Stimulated activated CD4-positive, alpha-beta T cell treated with anti-CD3 and anti-CD28 coated beads, Interleukin-4, amount 100 ng/mL, for 24 hours (primary cell): Measurements from ENCODE around the gene SLC27A6.
"Not testable (repeated sequence)": the region's sequence is repeated elsewhere in the genome, so short reads cannot be mapped to it uniquely, and the experiment has no call there.

Source experiments
- DNase-seq: peaks from one replicate; pipeline ENCODE4 v3.0.0-alpha.2; 2020

Gene SLC27A6

DNA sequence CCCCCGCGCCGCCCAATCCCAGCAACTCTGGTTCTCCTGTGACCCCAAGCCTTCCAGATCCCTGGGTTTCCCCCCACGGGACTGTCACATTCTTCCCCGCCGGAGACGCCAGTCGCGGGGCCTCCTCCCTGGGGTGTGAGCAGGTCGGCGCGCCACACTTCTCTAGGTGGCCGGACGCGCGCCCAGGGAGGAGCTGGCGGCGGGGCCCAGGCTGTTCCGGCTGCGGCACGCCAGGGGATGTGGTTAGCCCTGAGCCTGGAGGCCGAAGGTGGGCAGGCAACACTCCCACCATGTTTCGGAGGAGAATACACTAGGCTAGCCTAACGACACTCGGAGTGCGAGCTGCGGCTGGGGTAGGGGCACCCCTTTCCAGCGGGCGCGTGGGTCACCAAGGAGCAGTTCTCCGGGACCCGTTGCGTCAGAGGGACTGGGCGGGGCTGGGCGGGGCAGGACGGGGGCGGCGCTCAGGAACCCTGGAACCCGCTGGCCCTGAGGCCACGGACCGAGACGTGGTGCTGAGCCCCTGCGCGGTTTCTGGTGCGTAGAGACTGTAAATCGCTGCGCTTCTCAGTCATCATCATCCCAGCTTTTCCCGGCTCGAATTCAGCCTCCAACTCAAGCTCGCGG is at the start of gene SLC27A6:
TSS of gene SLC27A6 (plus strand) at position 478 of the 627 bp plus-strand sequence. CDS start 650 bp downstream, outside the sequence.
- no peak for DNase-seq

- no peak for DNase-seq
Observed at GRCh38 chr5:128919542-128919941, 45.7 kb upstream of the SLC27A6 start.

DNA sequence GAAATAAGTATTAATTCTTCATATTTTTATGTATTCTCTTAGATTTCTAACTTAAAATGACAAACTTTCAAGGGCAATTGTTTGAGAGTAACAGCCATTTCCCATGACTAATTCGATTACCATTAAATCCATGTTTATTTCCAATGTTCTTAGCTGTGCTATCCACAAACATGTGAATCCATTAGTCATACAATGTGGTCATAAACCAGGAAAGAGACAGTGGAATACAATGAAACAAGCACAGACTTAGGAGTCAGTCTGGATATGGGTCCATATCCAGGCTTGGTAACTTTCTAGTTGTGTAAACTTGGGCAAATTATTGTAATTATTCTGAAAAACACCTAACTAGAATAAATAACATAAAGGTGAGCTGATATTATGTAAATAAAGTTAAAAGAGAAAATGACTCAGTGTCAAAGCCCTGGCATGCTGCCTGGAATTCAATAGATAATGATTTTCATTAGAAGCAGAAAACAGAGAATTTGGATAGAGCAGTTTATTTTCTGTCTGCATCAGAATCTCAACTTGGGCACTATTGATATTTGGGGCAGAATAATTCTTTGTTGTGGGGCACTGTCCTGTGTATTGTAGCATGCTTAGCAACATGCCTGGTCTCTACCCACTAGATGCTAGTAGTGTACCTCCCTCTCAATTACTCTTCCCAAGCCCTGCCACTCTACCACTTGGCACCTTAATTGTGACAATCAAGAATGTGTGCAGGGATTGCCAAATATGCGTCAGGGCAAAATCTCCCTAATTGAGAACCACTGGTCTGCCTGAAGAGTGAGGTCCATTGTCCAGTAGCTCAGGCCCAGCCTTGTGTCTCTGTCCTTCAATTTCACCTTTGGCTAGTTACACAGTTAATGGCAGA is 44.7 kb upstream of the SLC27A6 start:
- DNase-seq, result no peak

- no peak for DNase-seq
Observed at GRCh38 chr5:128924299-128924698, 41.0 kb upstream of the SLC27A6 start.

DNA sequence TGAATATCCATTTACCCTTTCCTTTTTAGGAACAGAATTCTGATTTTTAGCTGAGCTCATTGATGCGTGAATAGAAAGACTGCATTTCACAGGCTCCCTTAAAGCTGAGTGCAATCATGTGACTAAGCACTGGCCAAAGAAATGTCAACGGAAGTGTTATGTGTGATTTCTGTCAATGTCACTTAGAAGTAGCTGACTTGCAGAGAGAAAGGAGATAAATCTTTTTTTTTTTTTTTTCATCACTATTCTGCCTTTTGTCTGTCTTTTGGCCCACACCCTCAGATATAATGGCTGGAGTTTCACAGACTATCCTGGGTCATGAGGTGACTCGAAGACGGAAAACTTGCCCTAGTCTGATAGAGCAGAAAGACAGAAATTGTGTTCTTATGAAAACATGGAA is 39.3 kb upstream of the SLC27A6 start:
- DNase-seq, result no peak

- no peak for DNase-seq
Observed at GRCh38 chr5:128927644-128928043, 37.6 kb upstream of the SLC27A6 start.

- DNase-seq, result not testable (repeated sequence)
Observed at GRCh38 chr5:128932232-128932631, 33.1 kb upstream of the SLC27A6 start.

- not testable (repeated sequence) for DNase-seq
Observed at GRCh38 chr5:128943100-128943499, 22.2 kb upstream of the SLC27A6 start.

DNA sequence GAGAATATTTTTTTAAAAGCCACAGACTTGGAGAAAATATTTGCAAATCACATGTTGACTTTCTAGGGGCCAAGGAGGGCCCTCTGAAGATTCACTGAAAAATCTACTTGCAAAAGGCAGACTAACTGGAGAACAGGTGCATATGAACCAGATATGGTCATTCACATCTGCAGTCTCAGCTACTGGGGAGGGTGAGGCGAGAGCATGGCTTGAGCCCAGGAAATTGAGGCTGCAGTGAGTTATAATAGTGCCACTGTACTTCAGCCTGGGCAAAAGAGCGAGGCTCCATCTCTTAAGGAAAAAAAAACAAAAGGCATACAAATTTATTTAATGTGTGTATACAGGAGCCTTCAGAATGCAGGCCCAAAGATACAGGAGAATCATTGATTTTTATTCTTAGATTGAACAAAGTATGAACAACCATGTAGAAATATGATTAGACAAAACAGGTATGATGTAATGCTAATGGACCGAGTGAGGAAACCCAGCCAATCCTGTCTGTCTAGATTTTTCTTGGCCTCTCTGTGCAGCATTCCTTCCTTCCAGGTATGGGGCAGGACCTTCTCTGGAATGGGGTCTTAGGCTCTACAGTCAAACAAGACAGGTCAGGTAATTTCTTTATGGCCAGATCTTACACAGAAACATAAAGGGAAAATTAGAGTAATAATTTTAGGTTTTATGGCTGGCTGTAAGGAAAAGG is 15.3 kb upstream of the SLC27A6 start:
- no peak for DNase-seq

GRCh38 chr5:128951301-128951700 is 14.0 kb upstream of the SLC27A6 start:
- not testable (repeated sequence) for DNase-seq

DNA sequence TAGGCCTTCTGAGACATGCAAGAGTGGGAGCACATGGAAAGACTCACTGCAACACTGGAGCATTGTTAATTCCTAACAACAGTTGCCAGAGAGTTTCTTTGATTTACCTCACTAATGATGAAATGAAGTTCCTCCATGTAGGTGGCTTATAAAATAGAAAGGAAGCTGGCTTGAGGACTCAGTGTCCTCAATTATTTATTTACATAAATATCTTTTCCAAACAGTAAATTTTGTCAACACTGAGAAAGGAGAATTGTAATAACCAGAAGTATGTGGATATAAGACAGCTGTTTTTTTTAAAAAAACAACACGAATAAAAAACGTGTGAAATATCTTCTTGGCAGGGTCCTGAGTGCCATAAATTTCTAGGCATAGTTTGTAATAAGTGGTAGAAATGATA is 9.1 kb upstream of the SLC27A6 start:
- DNase-seq, result no peak

DNA sequence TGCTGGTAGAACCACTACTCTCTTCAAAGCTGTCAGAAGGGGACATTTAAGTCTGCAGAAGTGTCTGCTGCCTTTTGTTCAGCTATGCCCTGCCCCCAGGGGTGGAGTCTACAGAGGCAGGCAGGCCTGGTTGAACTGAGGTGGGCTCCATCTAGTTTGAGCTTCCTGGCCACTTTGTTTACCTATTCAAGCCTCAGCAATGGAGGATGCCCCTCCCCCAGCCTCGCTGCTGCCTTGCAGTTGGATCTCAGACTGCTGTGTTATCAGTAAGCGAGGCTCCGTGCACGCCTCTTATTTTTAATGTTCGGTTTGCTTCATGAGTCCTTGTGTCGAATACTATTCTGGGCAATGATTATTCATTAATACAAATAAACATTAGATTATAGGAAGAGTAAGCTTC is 3.1 kb upstream of the SLC27A6 start:
- DNase-seq, result no peak

GRCh38 chr5:128965638-128966302 is 482 bp downstream of the SLC27A6 start:
- no peak for DNase-seq

DNA sequence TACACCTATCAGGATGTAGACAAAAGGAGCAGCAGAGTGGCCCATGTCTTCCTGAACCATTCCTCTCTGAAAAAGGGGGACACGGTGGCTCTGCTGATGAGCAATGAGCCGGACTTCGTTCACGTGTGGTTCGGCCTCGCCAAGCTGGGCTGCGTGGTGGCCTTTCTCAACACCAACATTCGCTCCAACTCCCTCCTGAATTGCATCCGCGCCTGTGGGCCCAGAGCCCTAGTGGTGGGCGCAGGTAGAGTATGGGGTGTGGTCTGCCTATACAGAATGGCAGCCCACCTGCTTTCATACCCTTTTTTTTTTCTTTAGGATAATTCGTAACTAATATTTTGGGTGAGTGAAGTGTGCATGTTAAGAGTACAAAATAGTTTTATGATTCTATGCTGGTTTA is 1.1 kb downstream of the SLC27A6 start:
- DNase-seq, result no peak

GRCh38 chr5:128966846-128967245 is 1.6 kb downstream of the SLC27A6 start:
- DNase-seq, result no peak

DNA sequence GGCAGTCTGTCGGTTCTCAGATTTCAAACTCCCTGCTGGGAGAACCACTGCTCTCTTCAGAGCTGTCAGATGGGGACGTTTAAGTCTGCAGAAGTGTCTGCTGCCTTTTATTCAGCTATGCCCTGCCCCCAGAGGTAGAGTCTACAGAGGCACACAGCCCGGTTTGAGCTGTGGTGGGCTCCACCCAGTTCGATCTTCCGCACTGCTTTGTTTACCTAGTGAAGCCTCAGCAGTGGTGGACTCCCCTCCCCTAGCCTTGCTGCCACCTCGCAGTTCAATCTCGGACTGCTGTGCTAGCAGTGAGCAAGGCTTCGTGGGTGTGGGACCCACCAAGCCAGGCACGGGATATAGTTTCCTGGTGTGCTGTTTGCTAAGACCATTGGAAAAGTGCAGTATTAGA is 8.0 kb downstream of the SLC27A6 start:
- DNase-seq, result no peak

DNA sequence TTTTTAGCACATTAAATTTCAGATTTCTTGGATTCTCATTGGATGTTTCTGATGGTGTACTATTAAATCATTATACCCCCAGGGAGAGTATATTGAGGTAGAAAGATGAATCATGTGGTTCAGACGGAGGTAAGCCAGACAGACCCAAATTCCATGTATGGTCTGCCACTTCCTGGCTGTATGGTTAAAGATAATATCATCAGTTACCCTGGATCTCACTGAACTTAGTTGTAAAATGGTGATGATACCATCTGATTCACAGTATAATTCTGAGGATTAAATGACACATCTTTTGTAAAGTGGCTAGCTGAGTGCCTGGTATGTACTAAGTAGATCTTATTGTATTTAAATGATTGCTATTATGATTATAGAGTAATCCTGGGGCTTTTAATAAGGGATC is 9.3 kb downstream of the SLC27A6 start:
- DNase-seq, result no peak

DNA sequence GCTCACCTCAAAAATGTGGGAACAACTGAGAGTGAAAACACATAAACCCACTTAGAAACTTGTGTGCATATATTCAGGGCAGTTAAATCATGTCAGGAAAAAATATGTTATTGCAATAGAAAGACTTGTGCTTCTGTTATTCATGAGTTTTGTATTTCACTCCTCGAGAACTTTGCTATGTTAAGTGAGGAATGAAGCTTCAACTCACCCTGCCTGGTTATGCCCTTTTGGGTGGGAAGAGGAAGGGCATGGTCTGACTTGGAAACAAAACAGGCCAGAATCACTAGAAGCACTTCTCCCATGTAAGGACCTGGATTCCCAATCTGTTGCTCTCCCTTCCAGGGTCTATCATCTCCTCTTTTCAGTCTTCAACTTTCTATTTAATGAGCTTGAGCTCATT is 14.5 kb downstream of the SLC27A6 start:
- DNase-seq, result no peak

DNA sequence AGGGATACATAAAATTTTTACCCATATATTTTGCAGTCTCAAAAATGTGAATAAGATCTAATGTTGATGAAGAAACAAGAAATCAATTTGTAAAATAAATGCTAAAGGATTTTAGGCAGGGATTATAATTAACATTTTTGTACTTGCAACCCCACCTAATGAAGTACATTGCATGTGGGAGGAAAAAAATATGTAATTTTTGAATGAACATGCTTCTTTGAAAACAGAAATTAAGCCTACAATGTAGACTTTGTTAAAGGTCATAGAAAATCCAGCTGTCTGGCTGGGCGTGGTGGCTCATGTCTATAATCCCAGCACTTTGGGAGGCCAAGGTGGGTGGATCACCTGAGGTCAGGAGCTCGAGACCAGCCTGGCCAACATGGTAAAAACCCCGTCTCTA is 15.6 kb downstream of the SLC27A6 start:
- DNase-seq, result no peak

DNA sequence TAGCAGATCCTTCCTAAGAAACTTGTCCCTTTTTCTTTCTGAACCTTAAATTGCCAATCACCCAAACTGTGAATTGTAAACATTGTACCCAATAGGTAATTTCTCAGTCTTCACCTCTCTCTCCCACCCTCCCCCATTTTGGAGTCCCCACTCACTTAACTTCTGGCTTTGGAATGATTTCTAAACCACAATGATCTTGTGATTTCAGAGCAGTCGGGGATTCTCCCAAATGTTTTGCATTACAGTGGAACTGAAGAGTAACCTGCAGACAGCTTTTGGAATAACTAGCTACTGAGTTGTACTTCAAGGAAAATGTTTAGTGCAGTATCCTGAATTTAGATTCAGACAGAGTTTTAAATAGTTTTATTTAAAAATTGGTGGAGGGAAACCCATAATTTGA is 19.2 kb downstream of the SLC27A6 start:
- no peak for DNase-seq

- DNase-seq, result no peak
Observed at GRCh38 chr5:128988476-128988875, 23.2 kb downstream of the SLC27A6 start.

- DNase-seq, result no peak
Observed at GRCh38 chr5:129001841-129002526, 36.7 kb downstream of the SLC27A6 start.

DNA sequence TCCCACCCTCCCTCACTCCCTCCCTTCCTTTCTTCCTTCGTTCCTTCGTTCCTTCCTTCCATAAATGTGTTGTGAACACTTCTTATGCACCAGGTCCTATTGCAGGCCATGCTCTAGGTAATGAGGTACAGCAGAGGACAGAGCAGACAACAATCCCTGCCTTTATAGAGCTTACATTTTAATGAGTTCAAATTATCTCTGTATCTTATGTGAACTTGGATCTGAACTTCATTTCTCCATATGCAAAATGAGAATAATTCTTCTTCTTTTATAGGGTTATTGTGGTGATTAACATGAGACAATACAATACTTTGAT is 37.2 kb downstream of the SLC27A6 start:
- DNase-seq, result no peak
